Esophagus muscularis mucosa (tissue), 4 donors: Measurements from ENCODE around the gene ZIC5.
"Not testable (repeated sequence)": the region's sequence is repeated elsewhere in the genome, so short reads cannot be mapped to it uniquely, and the experiment has no call there.

Source experiments
- CTCF ChIP-seq, 3 experiments: fragments of 200-600 bp in 2 of 3; fragments of 450-650 bp in 1 of 3; sonication (generic) in 2 of 3; IDR thresholded peaks; one replicate each; pipeline ENCODE4 v1.5.1; 2017 to 2019; ENCODE audit warnings: antibody characterized with exemption in 3 of 3, mild to moderate bottlenecking in 2 of 3, moderate library complexity in 1 of 3
- EP300 ChIP-seq: sonication (generic); formaldehyde crosslinking; IDR thresholded peaks from one replicate; pipeline ENCODE4 v1.6.1; 2017; ENCODE audit warnings: antibody characterized with exemption
- POLR2A ChIP-seq: fragments of 450-650 bp; IDR thresholded peaks from one replicate; pipeline ENCODE4 v1.6.1; 2017; ENCODE audit warnings: antibody characterized with exemption, moderate library complexity, mild to moderate bottlenecking, low read depth

GRCh38 chr13:99951666-99952065, 19.9 kb downstream of the ZIC5 start:
- TF ChIP-seq EP300; CTCF (IDR thresholded peaks at IDR 0.05); POLR2A: not testable (repeated sequence)
